Colon (tissue), 2 donors: ENCODE results near the gene ETS1.
"Not testable (repeated sequence)": the region's sequence is repeated elsewhere in the genome, so short reads cannot be mapped to it uniquely, and the experiment has no call there.

ENCODE experiments used
- FAIRE-seq: peaks from 2 replicates; lab custom pipeline; 2012; peaks lifted over from hg19 to GRCh38; lab: Jason Lieb, UNC
- donor health status: control.
- donor health status: control.

The ETS1 gene

GRCh38 chr11:128462189-128462588 is 125.2 kb downstream of the ETS1 start:
- no peak for FAIRE-seq

DNA sequence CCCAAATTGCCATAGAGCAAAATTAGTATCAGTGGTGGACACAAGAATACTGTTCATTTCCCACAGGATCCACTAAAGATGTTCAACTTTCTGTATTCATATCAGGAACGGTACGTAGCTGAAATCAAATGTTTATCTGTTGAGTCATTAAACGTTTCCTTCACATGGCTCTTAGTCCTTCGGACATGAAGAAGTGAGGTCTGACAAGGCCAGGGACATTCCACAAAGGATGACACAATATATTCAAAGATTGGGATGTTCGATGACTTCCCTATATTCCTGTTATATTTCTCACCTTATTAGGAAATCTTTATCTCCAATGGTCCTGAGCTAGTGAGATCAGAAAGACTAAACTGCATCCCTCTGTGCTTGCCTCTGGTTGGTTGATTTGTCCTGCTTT is 129.0 kb downstream of the ETS1 start:
- FAIRE-seq = no peak

GRCh38 chr11:128457874-128458273 is 129.5 kb downstream of the ETS1 start:
- no peak for FAIRE-seq

DNA sequence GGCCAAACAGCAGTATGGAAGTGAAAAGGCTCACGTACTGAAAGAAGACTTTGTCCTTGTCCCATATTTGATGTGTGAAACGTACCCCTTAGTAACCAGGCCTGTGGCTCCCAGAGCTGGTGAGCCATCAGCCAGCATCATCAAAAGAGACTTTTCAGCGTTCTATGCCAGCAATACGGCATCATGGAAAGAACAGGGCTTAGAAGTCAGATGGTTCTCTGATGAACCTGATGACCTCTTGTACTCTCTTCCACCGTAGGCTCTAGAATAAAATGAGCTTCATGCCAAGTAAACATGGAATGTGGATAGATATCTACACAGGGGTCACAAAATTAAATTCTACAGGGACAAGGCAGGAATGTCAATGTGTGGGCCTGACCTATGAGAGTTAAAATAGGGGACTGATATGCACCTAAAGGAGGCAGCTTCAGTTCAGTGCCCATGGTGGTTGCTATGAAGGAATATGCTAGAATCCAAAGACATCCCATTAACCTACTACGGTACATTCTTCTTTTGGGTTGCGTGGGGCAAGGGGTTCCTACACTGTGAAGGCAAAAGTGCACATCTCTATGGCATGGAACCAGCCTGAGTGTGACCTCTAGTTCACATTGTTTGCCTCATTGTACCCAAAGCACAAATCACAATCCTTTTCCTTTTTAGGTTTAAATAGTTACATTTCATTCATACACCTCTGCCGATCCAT is 130.6 kb downstream of the ETS1 start:
- no peak for FAIRE-seq

- no peak for FAIRE-seq
These were observed 131.6 kb downstream of the ETS1 start for GRCh38 chr11:128455766-128456165.

- no peak for FAIRE-seq
These were observed 133.7 kb downstream of the ETS1 start for GRCh38 chr11:128453444-128454336.

DNA sequence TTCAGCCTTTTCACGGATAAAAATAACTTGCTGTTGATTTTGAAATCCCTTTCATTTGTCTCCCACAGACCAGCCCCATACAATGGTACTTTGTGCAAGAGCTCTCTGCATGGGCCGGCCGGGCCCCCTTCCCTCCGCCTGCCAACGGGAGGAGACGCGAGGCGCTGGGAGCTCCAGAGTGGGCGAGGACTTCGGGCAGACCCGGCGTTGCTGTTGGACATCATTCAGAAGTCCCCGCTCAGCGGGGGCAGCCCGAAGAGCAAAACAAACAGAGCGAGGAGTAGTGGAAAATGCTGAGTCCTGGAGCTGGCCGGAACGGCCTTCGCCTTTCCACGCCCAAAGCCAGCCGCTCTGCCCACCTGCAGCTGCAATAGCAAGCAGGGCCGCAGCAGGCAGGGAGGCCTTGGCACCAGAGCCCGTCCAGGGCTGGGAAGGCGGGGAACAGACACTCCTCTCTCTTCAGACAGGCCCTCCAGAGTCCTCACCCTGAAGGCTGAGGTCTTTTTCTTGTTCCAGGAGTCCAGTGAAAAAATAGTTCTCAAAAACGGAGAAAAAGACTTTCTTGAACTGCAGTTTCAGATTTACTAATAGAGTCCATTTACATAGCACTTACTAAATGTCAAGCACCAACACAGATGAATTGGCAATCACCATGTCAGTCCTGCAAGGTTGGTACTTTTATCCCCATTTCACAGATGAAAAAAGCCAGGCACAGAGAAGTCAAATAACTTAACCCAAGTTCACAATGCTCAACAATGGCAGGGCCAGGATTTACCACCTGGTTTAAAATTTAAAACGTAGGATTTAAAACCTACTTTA is 135.5 kb downstream of the ETS1 start:
- FAIRE-seq = no peak

GRCh38 chr11:128450882-128451651 is 136.3 kb downstream of the ETS1 start:
- FAIRE-seq = no peak

DNA sequence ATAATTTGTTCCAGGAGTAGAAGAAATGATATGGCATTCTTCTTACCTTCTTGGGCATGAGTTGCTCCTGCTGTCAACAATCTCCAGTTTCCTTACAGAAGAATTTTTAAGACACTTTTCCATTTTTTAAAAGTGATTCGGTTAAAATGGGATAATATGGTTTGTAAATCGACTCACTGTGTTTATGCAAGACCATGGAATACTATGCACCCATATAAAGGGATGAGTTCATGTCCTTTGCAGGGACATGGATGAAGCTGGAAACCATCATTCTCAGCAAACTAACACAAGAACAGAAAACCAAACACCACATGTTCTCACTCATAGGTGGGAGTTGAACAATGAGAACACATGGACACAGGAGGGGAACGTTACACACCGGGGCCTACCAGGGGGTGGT is 136.9 kb downstream of the ETS1 start:
- not testable (repeated sequence) for FAIRE-seq

GRCh38 chr11:128448981-128449713 is 138.2 kb downstream of the ETS1 start:
- FAIRE-seq = no peak

- FAIRE-seq = peak; percentile 61
These were observed 139.0 kb downstream of the ETS1 start for GRCh38 chr11:128448200-128448886.

DNA sequence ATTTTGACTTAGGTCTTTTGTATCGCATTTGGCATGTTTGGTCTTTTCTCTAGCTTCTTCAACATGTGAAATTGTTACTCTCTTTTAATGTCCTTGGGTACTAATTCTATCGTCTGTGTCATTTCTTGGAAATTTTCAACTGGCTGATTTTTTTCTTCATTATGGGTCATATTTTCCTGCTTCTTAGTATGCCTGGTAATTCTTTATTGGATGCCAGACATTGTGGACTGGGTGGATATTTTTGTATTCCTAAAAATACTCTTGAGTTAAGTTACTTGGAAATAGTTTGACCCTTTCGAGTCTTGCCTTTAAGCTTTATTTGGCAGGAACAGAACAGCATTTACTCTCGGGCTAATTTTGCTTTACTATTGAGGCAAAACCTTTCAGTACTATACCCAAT is 140.1 kb downstream of the ETS1 start:
- FAIRE-seq = peak; percentile 5

GRCh38 chr11:128445921-128446320 is 141.4 kb downstream of the ETS1 start:
- not testable (repeated sequence) for FAIRE-seq

DNA sequence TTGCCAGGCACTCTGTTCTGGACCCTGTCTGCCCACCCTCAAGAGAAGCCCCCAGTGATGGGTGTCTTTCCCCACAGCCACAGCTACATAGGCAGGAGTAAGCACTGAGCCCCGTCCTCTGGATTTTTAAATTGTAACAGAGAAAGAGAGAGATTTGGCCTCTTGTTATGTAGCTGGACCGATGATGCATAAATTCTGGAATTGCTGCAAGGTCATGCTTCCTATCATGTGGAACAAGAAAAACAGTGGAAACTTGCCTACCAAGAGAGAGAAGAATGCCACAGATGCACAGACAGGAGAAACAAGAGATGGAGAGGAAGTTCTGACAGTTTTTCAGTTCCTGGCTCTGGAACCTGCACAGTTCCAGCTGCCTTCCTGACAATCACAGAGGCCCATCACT is 150.2 kb downstream of the ETS1 start:
- no peak for FAIRE-seq

DNA sequence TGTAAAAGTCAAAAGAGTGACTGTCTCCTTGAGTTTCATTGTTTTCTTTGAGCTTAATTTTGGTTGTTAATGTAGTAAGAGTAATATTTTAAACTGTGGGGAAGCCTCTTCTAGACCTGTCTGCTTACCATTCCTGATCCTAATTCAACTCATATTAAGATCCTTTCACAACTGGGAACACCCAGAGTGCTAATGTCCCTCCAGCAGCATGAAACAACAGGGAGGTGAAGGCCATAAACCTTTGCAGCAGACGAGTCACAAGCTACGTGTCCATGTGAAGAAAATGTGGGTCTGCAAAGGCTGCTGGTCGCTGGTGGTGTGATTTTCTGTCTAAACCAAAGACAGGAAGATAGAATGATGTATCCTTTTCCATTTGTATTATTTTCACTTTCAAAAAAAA is 152.5 kb downstream of the ETS1 start:
- FAIRE-seq = no peak

DNA sequence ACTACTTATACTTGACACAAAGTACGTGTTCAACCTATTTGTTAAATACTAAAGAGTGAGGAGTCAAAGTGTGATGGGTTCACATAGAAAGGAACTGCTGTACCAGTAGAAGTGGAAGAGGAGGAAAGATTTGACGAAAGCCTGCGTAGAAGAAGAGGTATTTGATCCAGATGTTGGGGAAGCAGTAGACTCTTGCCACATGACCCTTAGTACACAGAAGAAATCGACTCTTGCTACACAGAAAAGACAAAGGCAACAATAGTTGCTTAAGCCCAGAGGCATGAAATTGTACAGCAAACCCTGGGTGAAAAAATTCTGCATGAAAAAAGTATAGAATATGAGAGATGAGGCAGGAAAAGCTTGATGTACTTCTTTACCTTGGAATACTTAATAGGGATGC is 152.9 kb downstream of the ETS1 start:
- FAIRE-seq = no peak

GRCh38 chr11:128432926-128433325 is 154.4 kb downstream of the ETS1 start:
- FAIRE-seq = no peak

DNA sequence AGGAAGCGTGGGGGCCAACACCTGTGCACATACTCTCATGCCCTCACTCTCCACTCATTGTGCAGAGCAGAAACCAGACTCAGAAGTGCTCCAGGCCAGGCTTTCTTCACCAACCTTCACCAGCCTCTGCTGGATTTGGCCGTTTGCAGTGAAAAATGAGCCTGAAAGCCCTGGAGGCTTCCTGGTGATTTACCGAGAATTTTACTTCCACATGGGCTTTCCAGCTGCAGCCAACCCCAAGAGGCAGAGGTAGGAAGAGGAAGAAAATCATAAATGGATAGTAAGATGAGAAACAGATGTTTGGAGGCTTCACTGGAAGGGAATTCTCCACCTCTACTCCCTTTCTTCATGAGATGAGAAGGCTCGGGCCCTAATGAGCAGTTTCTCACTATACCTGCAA is 155.4 kb downstream of the ETS1 start:
- no peak for FAIRE-seq

GRCh38 chr11:128428935-128429334 is 158.4 kb downstream of the ETS1 start:
- FAIRE-seq = no peak

GRCh38 chr11:128424851-128425285 is 162.5 kb downstream of the ETS1 start:
- no peak for FAIRE-seq
